NCI-H774 (cell line): ENCODE measurements around the gene CRABP2.

Experiments used
- DNase-seq: peaks from one replicate; lab custom pipeline; 2025; lab: John Stamatoyannopoulos, UW

Gene CRABP2

GRCh38 chr1:156667968-156668709 is 37.2 kb downstream of the CRABP2 start:
- no peak for DNase-seq

DNA sequence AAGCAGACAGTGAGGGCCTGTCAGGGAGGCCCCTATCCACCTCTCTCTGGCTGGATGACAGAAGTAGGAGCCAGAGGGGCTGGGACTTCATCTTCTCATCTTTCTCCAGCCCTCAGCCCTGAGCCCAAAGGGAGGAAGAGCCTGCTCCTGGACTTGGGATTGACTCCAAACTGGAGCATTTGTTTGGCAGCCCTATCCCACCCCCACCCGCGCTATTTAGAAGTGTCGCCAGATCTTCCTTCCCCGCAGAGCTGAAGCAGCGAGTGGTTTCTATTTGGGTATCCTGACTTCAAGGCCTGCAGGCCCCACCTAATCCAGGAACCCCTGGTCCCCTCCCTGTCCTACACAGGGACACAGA is 37.8 kb downstream of the CRABP2 start:
- no peak for DNase-seq

DNA sequence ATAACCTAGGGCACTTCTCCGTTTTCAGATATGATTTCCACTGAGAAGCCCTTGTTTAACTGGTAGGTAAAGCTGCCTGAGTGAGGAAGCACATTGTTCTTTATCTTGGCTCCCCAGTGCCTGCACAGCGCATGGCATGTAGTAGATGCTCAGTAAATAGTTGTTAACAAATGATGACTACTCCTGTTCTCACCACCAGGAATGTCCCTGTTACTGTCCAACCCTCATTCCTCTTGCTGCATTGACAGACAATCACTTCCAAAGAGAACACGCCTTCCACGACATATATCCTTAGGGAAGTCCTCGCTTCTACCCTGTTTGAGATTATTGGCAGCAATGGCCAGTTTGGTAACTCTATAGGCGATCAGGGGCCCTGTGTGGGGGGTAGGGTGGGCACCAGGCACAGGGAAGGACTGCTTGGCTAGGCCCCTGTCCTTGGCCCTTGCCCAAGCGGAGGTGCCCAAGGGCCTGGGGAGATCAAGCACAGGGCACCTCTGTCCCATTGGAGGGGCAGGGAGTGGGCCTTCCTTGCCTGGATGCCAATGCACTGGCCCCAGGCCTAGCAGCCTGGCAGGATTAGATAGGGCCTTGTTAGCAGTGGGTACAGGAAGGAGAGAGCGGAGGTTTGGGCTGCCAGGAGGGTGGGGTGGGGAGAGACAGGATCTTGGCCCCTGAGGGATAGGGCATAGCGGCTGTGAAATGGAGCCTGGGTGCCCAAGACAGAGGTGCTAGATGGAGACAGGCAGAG is 38.3 kb downstream of the CRABP2 start:
- DNase-seq, result no peak

DNA sequence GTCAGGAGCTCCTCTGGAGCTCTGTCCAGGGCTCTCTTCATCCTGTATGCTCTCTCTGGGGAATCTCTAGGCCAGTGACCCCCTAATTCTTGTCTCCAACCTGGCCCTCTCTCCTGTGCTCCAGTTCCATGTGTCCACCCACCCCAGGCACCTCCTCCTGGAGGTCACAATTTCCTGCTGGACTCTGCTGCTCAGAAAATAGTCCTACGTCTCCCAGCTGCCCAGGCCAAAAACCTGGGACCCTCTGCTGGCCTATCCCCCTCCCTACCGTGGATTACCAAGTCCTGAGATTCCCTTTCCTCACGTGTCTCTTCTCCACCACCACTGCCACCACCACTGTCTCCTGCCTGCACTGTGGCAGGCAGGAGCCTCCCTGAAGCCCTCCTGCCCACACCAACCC is 39.8 kb downstream of the CRABP2 start:
- DNase-seq, result no peak

GRCh38 chr1:156664767-156665411 is 40.5 kb downstream of the CRABP2 start:
- DNase-seq, result no peak

- DNase-seq, result no peak
Observed at GRCh38 chr1:156664046-156664766, 41.2 kb downstream of the CRABP2 start.

GRCh38 chr1:156663178-156663577 is 42.2 kb downstream of the CRABP2 start:
- DNase-seq, result no peak

DNA sequence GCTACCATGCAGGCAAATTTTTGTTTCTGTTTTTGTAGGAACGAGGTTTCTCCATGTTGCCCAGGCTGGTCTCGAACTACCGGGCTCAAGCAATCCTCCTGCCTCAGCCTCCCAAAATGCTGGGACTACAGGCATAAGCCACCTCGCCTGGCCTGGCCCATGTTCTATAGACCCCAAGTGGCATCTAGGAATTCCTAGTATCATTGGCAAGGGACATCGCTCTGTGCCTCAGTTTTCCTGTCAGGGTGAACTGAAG is 42.7 kb downstream of the CRABP2 start:
- DNase-seq, result no peak

DNA sequence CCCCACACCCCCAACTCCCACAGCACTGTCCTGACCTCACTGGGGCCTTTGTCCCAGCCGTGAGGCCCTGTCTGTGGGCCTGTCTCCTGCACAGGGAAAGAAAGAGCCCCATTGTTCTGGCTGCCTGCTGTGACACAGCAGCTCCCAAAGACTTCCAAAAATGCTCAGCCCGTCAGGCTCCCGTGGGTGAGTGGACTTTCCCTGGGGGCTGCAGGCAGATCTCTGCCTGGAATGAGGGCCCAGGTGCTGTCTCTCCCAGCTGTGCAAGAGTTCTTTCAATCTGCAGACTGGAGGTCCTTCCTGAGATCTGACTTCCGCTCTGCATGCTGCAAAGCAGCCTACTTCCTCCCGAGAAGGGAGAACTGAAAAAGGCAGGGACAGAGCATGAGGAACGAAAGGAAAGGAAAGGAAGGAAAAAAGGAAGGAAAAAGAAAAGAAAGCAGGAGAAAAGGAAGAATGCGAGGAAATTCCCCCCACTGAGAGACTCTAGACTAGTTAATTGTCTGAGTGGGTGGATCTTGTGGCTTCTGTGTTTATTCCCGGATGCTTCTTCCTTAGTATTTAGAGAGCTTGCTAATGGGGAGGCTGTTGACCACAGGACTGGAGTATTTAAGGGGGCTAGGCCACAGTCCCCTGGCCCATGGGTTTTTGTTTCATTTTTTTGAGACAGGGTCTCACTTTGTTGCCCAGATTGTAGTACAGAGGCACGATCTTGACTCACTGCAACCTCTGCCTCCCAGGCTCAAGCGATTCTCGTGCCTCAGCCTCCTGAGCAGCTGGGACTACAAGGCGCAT is 43.2 kb downstream of the CRABP2 start:
- no peak for DNase-seq

DNA sequence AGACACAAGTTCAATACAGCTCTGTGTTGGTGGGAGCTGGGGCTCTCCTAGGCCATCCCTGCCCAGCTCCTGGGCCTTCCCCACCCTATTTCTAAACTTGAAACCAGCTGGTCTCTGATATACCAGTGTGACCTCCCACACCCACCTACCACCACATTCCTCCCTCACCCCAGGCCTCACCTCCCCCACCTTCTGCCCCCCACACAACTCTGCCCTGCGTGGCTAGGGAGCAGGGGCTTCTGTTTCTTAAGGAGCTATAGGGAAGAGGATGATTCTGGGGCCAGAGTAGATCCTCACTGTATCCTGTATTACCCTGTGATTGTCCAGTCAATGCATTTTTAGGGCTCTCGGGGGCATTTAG is 44.7 kb downstream of the CRABP2 start:
- no peak for DNase-seq

GRCh38 chr1:156659988-156660751 is 45.2 kb downstream of the CRABP2 start:
- peak; percentile 95 for DNase-seq

GRCh38 chr1:156659661-156659987 is 45.8 kb downstream of the CRABP2 start:
- DNase-seq, result no peak

GRCh38 chr1:156658945-156659574 is 46.3 kb downstream of the CRABP2 start:
- DNase-seq, result no peak

DNA sequence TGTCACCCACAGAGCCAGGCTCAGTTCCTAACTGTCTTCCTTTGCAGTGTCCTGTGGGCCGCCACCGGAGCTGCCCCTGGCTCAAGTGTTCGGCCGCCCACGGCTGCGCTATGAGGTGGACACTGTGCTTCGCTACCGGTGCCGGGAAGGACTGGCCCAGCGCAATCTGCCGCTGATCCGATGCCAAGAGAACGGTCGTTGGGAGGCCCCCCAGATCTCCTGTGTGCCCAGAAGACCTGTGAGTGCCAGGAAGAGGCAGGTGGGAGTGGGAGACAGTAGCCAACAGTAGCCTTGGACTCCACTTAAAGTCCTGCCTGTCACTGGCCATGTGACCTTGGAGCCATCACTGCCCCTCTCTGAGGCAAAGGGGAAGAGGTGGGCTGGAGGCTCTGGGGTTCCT is 46.9 kb downstream of the CRABP2 start:
- DNase-seq, result no peak

- DNase-seq, result no peak
Observed at GRCh38 chr1:156657741-156658319, 47.6 kb downstream of the CRABP2 start.

GRCh38 chr1:156656806-156657740 is 48.3 kb downstream of the CRABP2 start:
- DNase-seq, result peak; percentile 46

DNA sequence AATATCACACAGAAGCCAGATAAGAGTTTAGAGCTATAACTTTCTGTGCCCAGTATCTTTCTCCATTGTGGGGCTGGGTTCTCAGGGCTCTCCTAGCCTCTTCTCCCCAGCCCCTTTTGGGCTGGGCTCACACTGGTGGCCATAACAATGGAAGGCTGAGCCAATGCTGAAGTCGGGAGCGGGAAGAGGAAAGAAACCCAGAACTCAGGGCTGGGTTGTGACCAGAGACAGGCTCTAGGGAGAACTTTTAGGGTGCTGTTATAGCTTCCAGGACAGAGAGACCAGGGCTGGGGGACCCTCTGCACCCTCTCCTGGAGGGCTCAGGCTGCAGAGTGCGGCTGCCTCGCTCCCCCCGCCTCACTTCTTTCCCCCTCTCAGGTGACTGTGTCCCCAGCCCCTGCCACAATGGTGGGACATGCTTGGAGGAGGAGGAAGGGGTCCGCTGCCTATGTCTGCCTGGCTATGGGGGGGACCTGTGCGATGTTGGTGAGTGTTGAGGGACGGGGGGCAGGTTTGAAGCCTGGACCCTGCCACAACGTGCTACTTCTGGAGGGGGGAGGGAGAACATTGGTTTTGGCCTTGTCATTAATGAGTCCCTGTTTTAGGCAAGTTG is 49.4 kb downstream of the CRABP2 start:
- DNase-seq, result no peak

DNA sequence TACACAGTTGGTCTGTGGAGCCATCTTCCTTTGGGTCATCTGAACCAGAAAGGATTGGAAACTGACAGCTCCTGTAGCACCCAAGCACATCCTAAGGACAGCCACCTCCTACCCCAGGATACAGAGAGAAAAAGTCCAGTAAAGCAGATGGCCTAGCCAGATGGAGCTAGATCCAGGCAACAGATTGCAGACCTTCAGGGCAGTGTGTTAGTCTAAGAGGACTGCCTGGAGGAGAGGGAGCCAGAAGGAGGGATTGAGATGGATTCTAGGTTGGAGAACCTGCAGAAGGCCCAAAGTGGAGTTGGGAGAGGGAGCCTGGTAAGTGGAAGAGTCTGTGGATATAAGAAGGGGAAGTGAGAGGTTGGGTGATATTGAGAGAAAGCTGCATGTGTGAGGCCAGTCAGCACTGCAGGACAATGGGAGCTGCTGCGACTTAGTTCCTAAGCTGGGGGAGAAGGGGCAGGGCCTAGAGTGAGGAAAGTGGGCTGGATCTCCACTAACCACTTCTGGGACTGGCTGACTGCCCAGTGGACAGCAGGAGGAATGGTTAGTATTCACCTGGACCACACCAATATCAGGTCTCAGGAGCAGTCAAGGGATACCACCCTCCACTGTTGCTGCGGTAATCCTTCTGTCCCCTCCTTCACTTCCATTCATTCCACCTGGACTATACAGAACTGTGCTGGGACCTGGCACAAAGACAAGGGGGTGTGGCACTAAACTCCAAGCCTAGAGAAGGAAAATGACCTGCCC is 50.1 kb downstream of the CRABP2 start:
- DNase-seq, result no peak
